PFSK-1 (cell line): ENCODE data around the gene IL20RA.

Source experiments
- FOXP2 ChIP-seq: optimal IDR thresholded peaks from 2 replicates; pipeline ENCODE3; 2011; ENCODE audit warnings: borderline replicate concordance, control low read depth, inconsistent platforms; ENCODE audit not compliant: insufficient read depth; ENCODE audit errors: extremely low read length, extremely low read depth
- POLR2AphosphoS5 ChIP-seq: IDR thresholded peaks from 2 replicates; pipeline ENCODE4 v1.6.1; 2012; ENCODE audit warnings: low read depth, mild to moderate bottlenecking, control low read depth, low read length, moderate library complexity
- SIN3A ChIP-seq: IDR thresholded peaks from 2 replicates; pipeline ENCODE4 v1.6.1; 2012; ENCODE audit warnings: mild to moderate bottlenecking, low read length, moderate library complexity, borderline replicate concordance; ENCODE audit not compliant: insufficient read depth
- TAF1 ChIP-seq: IDR thresholded peaks from 2 replicates; pipeline ENCODE4 v1.6.1; 2012; ENCODE audit warnings: low read length, control low read depth, borderline replicate concordance; ENCODE audit not compliant: insufficient read depth
- TF ChIP-seq, protein P1 (sequence below), 2 experiments: IDR thresholded peaks; 2 replicates each; pipeline versions ENCODE4 v1.6.1 to v1.8.0; 2011 to 2012; ENCODE audit warnings: low read depth in 2 of 2, low read length in 2 of 2, control low read depth in 1 of 2, inconsistent platforms in 1 of 2, mild to moderate bottlenecking in 1 of 2, moderate library complexity in 1 of 2; ENCODE audit not compliant: insufficient read depth in 1 of 2

Gene IL20RA

GRCh38 chr6:136995521-136995920 is 49.2 kb downstream of the IL20RA start:
- TF ChIP-seq SIN3A, result no peak
- no peak for TF ChIP-seq POLR2AphosphoS5
- no peak for TF ChIP-seq TAF1
- no peak for TF ChIP-seq FOXP2
- TF ChIP-seq, protein P1, sequence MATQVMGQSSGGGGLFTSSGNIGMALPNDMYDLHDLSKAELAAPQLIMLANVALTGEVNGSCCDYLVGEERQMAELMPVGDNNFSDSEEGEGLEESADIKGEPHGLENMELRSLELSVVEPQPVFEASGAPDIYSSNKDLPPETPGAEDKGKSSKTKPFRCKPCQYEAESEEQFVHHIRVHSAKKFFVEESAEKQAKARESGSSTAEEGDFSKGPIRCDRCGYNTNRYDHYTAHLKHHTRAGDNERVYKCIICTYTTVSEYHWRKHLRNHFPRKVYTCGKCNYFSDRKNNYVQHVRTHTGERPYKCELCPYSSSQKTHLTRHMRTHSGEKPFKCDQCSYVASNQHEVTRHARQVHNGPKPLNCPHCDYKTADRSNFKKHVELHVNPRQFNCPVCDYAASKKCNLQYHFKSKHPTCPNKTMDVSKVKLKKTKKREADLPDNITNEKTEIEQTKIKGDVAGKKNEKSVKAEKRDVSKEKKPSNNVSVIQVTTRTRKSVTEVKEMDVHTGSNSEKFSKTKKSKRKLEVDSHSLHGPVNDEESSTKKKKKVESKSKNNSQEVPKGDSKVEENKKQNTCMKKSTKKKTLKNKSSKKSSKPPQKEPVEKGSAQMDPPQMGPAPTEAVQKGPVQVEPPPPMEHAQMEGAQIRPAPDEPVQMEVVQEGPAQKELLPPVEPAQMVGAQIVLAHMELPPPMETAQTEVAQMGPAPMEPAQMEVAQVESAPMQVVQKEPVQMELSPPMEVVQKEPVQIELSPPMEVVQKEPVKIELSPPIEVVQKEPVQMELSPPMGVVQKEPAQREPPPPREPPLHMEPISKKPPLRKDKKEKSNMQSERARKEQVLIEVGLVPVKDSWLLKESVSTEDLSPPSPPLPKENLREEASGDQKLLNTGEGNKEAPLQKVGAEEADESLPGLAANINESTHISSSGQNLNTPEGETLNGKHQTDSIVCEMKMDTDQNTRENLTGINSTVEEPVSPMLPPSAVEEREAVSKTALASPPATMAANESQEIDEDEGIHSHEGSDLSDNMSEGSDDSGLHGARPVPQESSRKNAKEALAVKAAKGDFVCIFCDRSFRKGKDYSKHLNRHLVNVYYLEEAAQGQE (IDR thresholded peaks at IDR 0.05; ENCODE audit: insufficient read depth in 1 of 2, low read depth in 2 of 2, low read length in 2 of 2), result no peak

DNA sequence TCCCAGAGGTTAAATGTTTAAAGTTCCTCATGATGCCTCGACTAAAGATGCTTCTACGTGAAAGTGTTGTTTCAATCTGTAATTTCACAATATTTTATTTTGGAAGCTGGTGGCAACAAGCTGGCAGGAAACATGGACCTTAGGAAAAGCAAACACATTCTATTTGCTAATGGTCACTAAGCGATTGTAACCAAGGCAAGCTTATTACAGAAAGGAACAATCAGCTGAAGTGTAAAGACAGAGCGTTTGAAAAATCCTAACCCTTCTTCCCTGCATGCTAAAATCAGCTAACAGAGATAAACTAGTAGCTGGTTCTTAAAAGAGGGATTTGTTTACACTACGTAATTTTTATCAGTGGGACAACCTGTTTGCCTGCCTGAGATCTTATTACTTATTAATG is 50.0 kb downstream of the IL20RA start:
- TF ChIP-seq TAF1, result no peak
- no peak for TF ChIP-seq FOXP2
- no peak for TF ChIP-seq SIN3A
- no peak for TF ChIP-seq POLR2AphosphoS5

- no peak for TF ChIP-seq POLR2AphosphoS5
- TF ChIP-seq, protein P1 (IDR thresholded peaks at IDR 0.05; ENCODE audit: insufficient read depth in 1 of 2, low read depth in 2 of 2, low read length in 2 of 2), result no peak
- no peak for TF ChIP-seq SIN3A
- TF ChIP-seq TAF1, result no peak
- TF ChIP-seq FOXP2, result no peak
Observed at GRCh38 chr6:136992113-136992512, 52.7 kb downstream of the IL20RA start.

- TF ChIP-seq, protein P1 (IDR thresholded peaks at IDR 0.05; ENCODE audit: insufficient read depth in 1 of 2, low read depth in 2 of 2, low read length in 2 of 2), result no peak
- TF ChIP-seq FOXP2, result no peak
- TF ChIP-seq TAF1, result no peak
- no peak for TF ChIP-seq SIN3A
- no peak for TF ChIP-seq POLR2AphosphoS5
Observed at GRCh38 chr6:136991646-136992045, 53.1 kb downstream of the IL20RA start.

DNA sequence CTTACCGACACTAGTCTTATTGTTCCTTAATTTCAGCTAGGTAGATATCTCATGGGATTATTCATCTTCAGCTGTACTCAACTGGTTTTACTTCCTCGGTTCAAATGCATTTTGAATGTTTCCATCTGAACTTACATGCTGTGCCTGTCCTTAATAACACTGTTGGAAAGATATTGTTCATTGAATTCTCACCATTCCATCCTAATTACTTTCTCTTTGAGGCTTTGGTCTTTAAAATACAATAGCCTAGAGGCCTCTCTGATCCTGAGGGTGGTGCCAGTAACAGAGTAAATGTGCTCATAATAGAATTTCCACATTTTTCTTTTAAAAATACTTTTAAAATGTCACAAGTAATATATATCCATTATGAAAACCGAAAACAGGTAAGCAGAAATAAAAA is 54.0 kb downstream of the IL20RA start:
- TF ChIP-seq TAF1 (no peak), POLR2AphosphoS5 (no peak), FOXP2 (no peak), SIN3A (no peak)
- TF ChIP-seq, protein P1 (IDR thresholded peaks at IDR 0.05; ENCODE audit: insufficient read depth in 1 of 2, low read depth in 2 of 2, low read length in 2 of 2), result no peak
